GM23248 (cell line): ENCODE data around the gene WASF3. TPM values are rescaled to one million over a fixed set of nuclear protein-coding genes. Genes with fewer than 3 reads are reported as not detected.

Experiments
- DNase-seq: peaks from one replicate; pipeline ENCODE4 v3.0.0-alpha.2; 2015
- H2AFZ ChIP-seq: fragments of 200-600 bp; sonication (generic); 2 replicates; pipeline ENCODE4 v1.6.1; 2016; ENCODE audit warnings: antibody characterized with exemption
- H3F3A ChIP-seq: fragments of 200-600 bp; sonication (generic); 2 replicates; pipeline ENCODE4 v1.6.1; 2016; ENCODE audit warnings: mild to moderate bottlenecking, antibody characterized with exemption, mixed run types; ENCODE audit not compliant: insufficient read depth
- H3K27ac ChIP-seq: fragments of 200-600 bp; sonication (generic); 2 replicates; pipeline ENCODE4 v1.5.1; 2016; ENCODE audit warnings: mild to moderate bottlenecking
- H3K27me3 ChIP-seq: fragments of 200-600 bp; sonication (generic); replicated peaks from 2 replicates; pipeline ENCODE4 v1.6.1; 2016; ENCODE audit warnings: mild to moderate bottlenecking; ENCODE audit not compliant: insufficient read depth
- H3K36me3 ChIP-seq: fragments of 200-600 bp; sonication (generic); 2 replicates; pipeline ENCODE4 v1.6.1; 2016; ENCODE audit warnings: low read depth, mild to moderate bottlenecking
- H3K4me1 ChIP-seq: fragments of 200-600 bp; sonication (generic); 2 replicates; pipeline ENCODE4 v1.6.1; 2016; ENCODE audit warnings: mild to moderate bottlenecking; ENCODE audit not compliant: insufficient read depth
- H3K4me2 ChIP-seq: fragments of 200-600 bp; sonication (generic); one replicate; pipeline ENCODE4 v1.6.1; 2016; ENCODE audit warnings: mild to moderate bottlenecking; ENCODE audit not compliant: unreplicated experiment
- H3K4me3 ChIP-seq: fragments of 200-600 bp; sonication (generic); 2 replicates; pipeline ENCODE4 v1.5.1; 2016; ENCODE audit warnings: mild to moderate bottlenecking
- H3K79me2 ChIP-seq: fragments of 200-600 bp; sonication (generic); 2 replicates; pipeline ENCODE4 v1.6.1; 2016; ENCODE audit warnings: mild to moderate bottlenecking; ENCODE audit not compliant: insufficient read depth
- H3K9ac ChIP-seq: fragments of 200-600 bp; sonication (generic); 2 replicates; pipeline ENCODE4 v1.6.1; 2016; ENCODE audit warnings: mild to moderate bottlenecking
- H3K9me2 ChIP-seq: fragments of 200-600 bp; sonication (generic); 2 replicates; pipeline ENCODE4 v1.6.1; 2016; ENCODE audit warnings: mixed run types, mild to moderate bottlenecking, moderate library complexity; ENCODE audit not compliant: insufficient read depth
- H3K9me3 ChIP-seq: fragments of 200-600 bp; sonication (generic); one replicate; pipeline ENCODE4 v1.6.1; 2017; ENCODE audit warnings: low read depth
- H4K20me1 ChIP-seq: fragments of 200-600 bp; sonication (generic); 2 replicates; pipeline ENCODE4 v1.6.0; 2016; ENCODE audit not compliant: insufficient read depth
- EZH2 ChIP-seq: fragments of 200-600 bp; sonication (generic); IDR thresholded peaks from 2 replicates; pipeline ENCODE4 v1.6.1; 2018; ENCODE audit warnings: antibody characterized with exemption, mild to moderate bottlenecking; ENCODE audit not compliant: insufficient read depth, poor library complexity, severe bottlenecking
- EZH2phosphoT487 ChIP-seq: fragments of 200-600 bp; sonication (generic); IDR thresholded peaks from 2 replicates; pipeline ENCODE4 v1.6.1; 2018; ENCODE audit warnings: antibody characterized with exemption, moderate library complexity, mild to moderate bottlenecking, low read depth; ENCODE audit not compliant: insufficient read depth
- WGBS, 2 experiments: methylation state at CpG; one replicate each; pipeline ENCODE4 v1.1.6; 2015 to 2017; ENCODE audit warnings: low lambda C conversion rate in 2 of 2, low coverage in 1 of 2; ENCODE audit errors: missing lambda C conversion rate in 2 of 2; 5-methylcytosine and 5-hydroxymethylcytosine counted together
- in situ Hi-C: fragments of 300-500 bp; cut with MboI; formaldehyde crosslinking; loops from 2 replicates; pipeline ENCODE4 v1.15.0; 2020
- polyA plus RNA-seq: library from polyadenylated mRNA; unstranded; fragments of >200 nt; fragmentation: Nextera tagmentation; extraction: Ambion mirVana; gene quantifications from 2 replicates; pipeline ENCODE4 v1.2.1, GENCODE V29; 2016
- total RNA-seq: library from RNA; depleted of rRNA; stranded (reverse); fragments of >200 nt; shearing (Covaris generic); gene quantifications from 2 replicates; pipeline ENCODE4 v1.2.3, GENCODE V29; 2014

WASF3 gene
- total and polyA plus RNA-seq, 2 experiments from 2014 or later, result 14.7 to 19.9 TPM

DNA sequence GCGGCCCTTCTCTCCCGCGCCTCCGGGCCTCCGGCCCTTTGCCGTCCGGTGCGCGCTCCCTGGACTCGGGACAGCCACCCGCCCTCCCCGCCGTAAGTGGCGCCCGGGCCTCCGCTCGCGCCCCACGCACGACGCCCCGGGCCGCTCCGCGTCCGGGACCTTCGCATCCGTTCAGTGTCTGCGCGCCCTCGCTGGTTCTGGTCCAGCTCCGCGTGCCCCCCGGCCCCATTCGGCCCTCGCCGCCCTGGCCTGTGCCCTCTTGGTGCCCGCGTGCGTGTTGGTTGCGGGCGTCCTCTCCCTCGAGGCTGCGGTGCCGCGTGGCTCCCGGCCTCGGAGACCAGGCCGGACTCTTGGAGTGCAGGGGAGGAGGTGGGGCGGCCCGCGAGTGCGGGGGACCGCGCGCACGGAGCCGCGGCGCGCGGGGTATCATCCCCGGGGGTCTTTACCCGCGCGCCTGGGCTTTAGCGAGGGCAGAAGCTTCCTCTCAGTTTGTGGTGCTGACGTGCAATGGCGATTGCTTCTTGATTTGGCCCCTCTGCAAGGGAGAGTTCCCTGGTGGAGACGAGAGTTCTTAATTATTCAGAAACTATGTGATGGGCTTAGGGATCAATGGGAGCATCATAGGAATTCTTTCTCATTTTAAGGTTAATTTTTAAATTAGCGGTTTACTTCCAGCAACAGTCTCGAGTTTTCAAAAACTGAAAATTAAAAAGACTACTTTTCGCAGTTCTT, 757 bp downstream of the WASF3 start:
- H3K27me3 ChIP-seq, result no peaks in the 10 kb centered on the region
- peaks cover 24% of the 10 kb centered on the region for H3F3A ChIP-seq
- H2AFZ ChIP-seq, result peak overlapping the region; percentile 67
- H3K4me3 ChIP-seq, result peak overlapping the region; percentile 82
- peak; percentile 57 for DNase-seq
- peak overlapping the region; percentile 94 for H3K4me2 ChIP-seq
- H3K9me2 ChIP-seq, result no peaks in the 10 kb centered on the region
- H3K27ac ChIP-seq, result peak overlapping the region; percentile 9
- peak overlapping the region; percentile 88 for H3K9ac ChIP-seq
- WGBS, 2 experiments, result 2% methylated on average over 40 to 63 of the region's 73 CpGs
- no peaks in the 10 kb centered on the region for H3K9me3 ChIP-seq
- H3K36me3 ChIP-seq, result no peaks in the 10 kb centered on the region
- peaks cover 51% of the 10 kb centered on the region for H3K79me2 ChIP-seq
- H4K20me1 ChIP-seq, result no peaks in the 10 kb centered on the region
- TF ChIP-seq EZH2phosphoT487, result no peak
- TF ChIP-seq EZH2, result no peak
- H3K4me1 ChIP-seq, result peaks cover 24% of the 10 kb centered on the region
- in situ Hi-C loops, result no loop called here

DNA sequence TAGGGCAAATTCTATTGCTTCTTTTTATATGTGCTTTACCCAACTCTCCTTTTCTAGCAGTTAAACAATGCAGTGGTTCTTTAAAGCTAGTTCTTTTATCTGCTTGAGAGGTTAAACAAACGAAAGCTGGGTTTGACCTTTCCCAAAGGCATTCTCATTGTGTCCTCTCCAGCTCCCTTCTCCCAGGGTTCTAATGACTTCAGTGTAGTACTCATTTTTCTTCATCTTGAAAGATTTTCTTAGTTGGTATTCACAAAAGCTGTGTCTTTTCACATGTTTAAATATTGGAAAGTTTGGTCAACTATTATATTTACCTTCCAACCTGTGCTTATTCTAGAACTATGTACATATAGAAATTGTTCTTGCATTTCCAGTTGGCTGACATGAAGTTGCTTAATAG, 1.5 kb downstream of the WASF3 start:
- peak overlapping the region; percentile 94 for H3K4me2 ChIP-seq
- 0 out of 2 replicates have a peak, but pooled peaks cover 3% of the 10 kb centered on the region for H4K20me1 ChIP-seq
- no peak for TF ChIP-seq EZH2
- no peak for TF ChIP-seq EZH2phosphoT487
- H3K9me3 ChIP-seq, result no peaks in the 10 kb centered on the region
- H3K27ac ChIP-seq, result no peak overlapping the region
- H3K36me3 ChIP-seq, result no peaks in the 10 kb centered on the region
- peaks cover 59% of the 10 kb centered on the region for H3K79me2 ChIP-seq
- H3K9ac ChIP-seq, result peak overlapping the region; percentile 88
- in situ Hi-C loops, result no loop called here
- WGBS, 2 experiments, result 4 to 13% methylated on average over 1 of the region's 1 CpG
- no peaks in the 10 kb centered on the region for H3K27me3 ChIP-seq
- H3K4me3 ChIP-seq, result peak overlapping the region; percentile 82
- no peaks in the 10 kb centered on the region for H3K9me2 ChIP-seq
- no peak overlapping the region for H2AFZ ChIP-seq
- peaks cover 24% of the 10 kb centered on the region for H3K4me1 ChIP-seq
- DNase-seq, result peak; percentile 16
- H3F3A ChIP-seq, result peaks cover 24% of the 10 kb centered on the region

DNA sequence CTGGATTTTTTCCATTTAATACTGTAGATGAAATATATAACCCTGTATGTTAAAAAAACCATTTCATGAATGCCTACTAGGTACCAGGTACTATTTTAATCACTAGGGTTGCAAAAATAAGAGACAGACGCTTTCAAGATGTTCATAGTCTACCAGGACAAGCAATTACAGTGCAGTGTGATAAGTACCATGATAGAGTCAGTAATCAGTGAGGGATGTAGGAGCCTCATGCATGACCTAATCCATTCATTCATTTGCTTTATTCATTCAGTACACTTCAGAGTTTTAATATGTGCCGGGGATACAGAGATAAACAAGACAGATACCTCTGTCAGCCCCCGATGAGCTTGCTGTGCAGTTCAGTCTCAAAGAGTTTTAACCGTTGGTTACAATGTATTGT, 3.0 kb downstream of the WASF3 start:
- H3K79me2 ChIP-seq, result peaks cover 74% of the 10 kb centered on the region
- H3K9ac ChIP-seq, result no peak overlapping the region
- no peaks in the 10 kb centered on the region for H3K9me3 ChIP-seq
- in situ Hi-C loops, result no loop called here
- no peaks in the 10 kb centered on the region for H3K9me2 ChIP-seq
- WGBS, 2 experiments, result 92 to 96% methylated on average over 4 of the region's 4 CpGs
- H3K4me3 ChIP-seq, result no peak overlapping the region
- H3K36me3 ChIP-seq, result no peaks in the 10 kb centered on the region
- no peak overlapping the region for H3K4me2 ChIP-seq
- peaks cover 24% of the 10 kb centered on the region for H3F3A ChIP-seq
- peaks cover 24% of the 10 kb centered on the region for H3K4me1 ChIP-seq
- no peak for TF ChIP-seq EZH2
- TF ChIP-seq EZH2phosphoT487, result no peak
- H2AFZ ChIP-seq, result no peak overlapping the region
- DNase-seq, result no peak
- no peaks in the 10 kb centered on the region for H3K27me3 ChIP-seq
- no peak overlapping the region for H3K27ac ChIP-seq
- H4K20me1 ChIP-seq, result peaks cover 10% of the 10 kb centered on the region; the same call in 1 of the 2 replicates

DNA sequence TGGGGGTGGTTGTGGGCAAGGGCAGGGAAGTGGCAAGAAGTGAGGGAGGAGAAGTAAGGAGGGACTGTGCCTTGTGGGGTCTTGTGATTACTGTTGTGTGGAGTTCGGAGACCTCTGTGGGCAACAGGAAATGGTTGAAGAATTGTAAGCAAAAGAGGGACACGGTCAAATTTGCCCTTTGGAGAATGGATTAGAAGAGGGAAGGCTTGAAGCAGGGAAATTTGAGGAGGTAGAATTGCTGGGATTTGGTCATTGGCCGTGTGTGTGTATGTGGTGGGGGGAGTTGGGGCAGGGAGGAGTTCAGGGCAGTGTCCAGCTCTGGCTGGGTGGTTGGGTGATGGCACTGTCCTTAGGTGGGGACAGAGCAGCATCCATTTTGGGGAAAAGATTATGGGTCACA, 3.6 kb downstream of the WASF3 start:
- Histone ChIP-seq H3K9me2 (no peaks in the 10 kb centered on the region), H3K36me3 (no peaks in the 10 kb centered on the region), H3K27ac (peak overlapping the region; percentile 66), H3K9ac (peak overlapping the region; percentile 23), H3K9me3 (no peaks in the 10 kb centered on the region), H3K27me3 (no peaks in the 10 kb centered on the region), H4K20me1 (peaks cover 10% of the 10 kb centered on the region; the same call in 1 of the 2 replicates), H3K4me2 (peak overlapping the region; percentile 60), H3K4me3 (peak overlapping the region; percentile 36; the same call in 1 of the 2 replicates), H3K79me2 (peaks cover 80% of the 10 kb centered on the region), H3K4me1 (peaks cover 24% of the 10 kb centered on the region), H3F3A (peaks cover 24% of the 10 kb centered on the region), H2AFZ (no peak overlapping the region)
- no peak for DNase-seq
- WGBS, 2 experiments, result 80 to 84% methylated on average over 3 of the region's 3 CpGs
- in situ Hi-C loops, result no loop called here
- no peak for TF ChIP-seq EZH2
- no peak for TF ChIP-seq EZH2phosphoT487
